Hippocampal formation (tissue), 2 donors: ENCODE results near the gene CFAP45.
A peak's percentile ranks its signal among the peaks of the same experiment; 100 is the strongest.

Experiments
- DNase-seq, 2 donors: peaks; one replicate each; lab custom pipeline; 2025; lab: John Stamatoyannopoulos, UW

CFAP45 gene

GRCh38 chr1:159827102-159827490, 72.9 kb downstream of the CFAP45 start:
- no peak for DNase-seq

DNA sequence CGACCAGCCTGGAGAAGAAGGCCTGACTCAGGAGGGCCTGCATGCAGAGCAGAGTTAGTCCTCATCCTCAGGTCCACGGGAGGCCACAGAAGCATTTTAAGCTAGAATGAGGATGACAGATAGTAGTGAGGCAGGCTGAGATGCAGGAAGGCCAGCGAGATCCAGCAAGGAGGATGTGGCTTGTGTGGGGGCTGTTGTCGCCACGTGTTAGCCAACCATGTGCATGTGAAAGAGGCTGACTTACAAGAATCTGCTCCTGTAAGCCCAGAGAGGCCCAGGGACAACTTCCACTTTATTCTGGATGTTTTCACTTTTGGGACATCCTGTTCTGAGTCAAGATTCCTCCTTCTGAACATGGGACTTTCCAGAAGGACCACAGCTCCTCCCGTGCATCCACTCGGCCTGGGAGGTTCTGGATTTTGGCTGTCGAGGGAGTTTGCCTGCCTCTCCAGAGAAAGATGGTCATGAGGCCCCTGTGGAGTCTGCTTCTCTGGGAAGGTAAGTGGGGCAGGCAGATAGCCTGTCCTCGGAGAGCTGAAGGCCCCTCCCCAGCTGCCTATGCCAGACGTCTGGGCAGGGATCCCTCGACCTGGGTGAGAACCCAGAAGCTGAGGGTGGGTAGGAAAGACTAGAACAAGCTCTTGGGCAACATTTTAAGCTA, 73.4 kb downstream of the CFAP45 start, which contains the start of gene SLAMF8:
TSS of gene SLAMF8 (plus strand) at position 433 of the 661 bp plus-strand sequence. CDS start at position 459, 26 bp downstream.
- DNase-seq = peak in 1 of 2 donors; percentile 10

- no peak for DNase-seq
These were observed 74.4 kb downstream of the CFAP45 start for GRCh38 chr1:159825564-159825963.

DNA sequence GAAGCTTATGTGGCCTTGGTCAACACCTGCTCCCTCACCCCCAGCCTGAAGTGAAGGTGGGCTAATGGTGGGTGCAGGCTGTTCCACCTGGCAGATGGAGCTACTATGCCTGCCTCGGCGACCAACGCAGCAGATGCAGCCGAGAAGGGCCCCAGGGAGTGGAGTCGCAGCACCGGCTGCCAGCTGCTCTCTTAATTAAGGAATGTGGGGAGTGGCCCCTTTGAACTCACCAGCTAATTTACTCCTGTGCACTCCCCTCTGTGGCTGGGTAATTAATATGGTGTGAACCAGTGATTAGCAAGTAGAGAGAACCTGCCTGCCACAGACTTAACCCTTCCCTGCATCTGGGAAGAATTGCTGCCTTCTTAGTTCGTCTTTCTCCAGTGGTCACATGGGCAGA, 76.6 kb downstream of the CFAP45 start:
- no peak for DNase-seq
